HUDEP-2 (cell line): ENCODE results near the gene ORC1.
A peak's percentile ranks its signal among the peaks of the same experiment; 100 is the strongest.

ENCODE experiments used
- DNase-seq, 76 experiments: peaks; one replicate each; lab custom pipeline; 2025; ENCODE audit not compliant: unreplicated experiment in 76 of 76; lab: John Stamatoyannopoulos, UW

Gene ORC1

DNA sequence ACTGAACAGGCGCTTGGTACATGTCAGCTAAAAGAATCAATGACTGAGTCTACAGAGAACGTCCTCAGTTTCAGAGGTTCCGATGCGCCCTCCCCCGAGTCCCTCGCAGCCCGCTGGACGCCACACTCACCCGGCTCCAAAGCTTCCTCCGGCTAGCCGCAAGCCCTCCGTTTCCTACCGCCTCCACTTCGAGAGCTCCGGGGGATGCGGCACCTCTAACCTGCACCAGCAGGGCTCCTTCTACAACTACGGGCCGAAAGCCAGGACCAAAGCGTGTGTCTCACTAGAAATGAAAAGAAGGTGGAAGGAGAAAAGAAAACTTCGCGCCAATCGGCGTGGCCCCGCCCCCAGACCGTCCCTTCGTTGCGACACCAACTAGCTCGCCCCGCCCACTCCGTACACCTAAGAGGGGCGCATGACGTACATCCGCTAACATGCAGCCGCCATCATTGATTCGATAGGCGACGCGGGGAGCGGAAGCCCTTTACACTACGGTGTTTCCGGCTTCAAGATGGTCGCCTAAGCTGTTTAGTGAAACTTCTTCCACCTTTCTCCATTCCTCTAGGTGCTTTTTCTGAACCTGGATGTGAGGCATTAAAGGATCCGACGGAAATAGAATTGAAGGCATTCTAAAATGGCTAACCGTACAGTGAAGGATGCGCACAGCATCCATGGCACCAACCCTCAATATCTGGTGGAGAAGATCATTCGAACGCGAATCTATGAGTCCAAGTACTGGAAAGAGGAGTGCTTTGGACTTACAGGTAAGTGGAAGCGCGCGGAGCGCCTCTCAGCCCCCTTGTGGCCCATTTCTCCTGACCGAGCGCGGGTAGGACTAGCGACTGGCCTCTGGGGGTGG, at the start of gene ORC1, which contains the start of gene PRPF38A:
ORC1 (minus strand) TSS at position 308 of the 859 bp plus-strand sequence. CDS start 2,200 bp downstream, outside the sequence.
PRPF38A (plus strand) TSS at position 487 of the 859 bp plus-strand sequence; CDS start at position 635, 148 bp downstream.
- DNase-seq: peak in 75 of 76 experiments; percentile 39 to 97 (median 92)

DNA sequence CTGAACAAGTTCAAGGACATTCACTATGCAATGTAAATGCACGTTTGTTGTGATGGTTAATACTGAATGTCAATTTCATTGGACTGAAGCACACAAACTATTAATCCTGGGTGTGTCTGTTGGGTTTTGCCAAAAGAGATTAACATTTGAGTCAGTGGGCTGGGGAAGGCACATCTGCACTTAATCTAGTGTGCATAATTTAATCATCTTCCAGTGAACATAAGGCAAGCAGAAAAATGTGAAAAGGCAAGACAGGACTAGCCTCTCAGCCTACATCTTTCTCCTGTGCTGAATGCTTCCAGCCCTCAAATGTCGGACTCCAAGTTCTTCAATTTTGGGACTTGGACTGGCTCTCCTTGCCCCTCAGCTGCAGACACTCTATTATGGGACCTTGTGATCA, 40.2 kb upstream of the ORC1 start:
- DNase-seq: no peak

- DNase-seq: no peak
Observed at GRCh38 chr1:52439976-52440375, 35.8 kb upstream of the ORC1 start.

DNA sequence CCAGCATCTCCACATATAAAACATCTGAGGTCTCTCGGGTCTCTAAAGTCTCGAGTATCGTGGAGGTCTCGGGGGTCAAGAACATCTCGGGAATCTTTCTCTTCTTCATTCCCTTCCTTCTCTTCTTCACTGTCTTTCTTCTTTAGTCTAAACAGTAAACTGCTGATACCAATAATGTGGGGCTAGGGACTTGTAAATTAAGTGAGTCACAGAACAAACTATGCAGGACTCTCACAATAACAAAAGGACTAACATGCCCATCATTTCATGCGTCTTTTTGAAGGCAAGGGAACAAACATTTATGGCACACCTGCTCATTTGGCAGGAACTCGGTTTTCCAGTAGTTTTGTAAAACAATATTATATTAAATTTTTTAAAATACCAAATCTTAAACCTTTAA, 32.6 kb upstream of the ORC1 start:
- DNase-seq: no peak

- no peak for DNase-seq
Observed at GRCh38 chr1:52435650-52436049, 31.4 kb upstream of the ORC1 start.

- DNase-seq: no peak
Observed at GRCh38 chr1:52435211-52435610, 31.0 kb upstream of the ORC1 start.

DNA sequence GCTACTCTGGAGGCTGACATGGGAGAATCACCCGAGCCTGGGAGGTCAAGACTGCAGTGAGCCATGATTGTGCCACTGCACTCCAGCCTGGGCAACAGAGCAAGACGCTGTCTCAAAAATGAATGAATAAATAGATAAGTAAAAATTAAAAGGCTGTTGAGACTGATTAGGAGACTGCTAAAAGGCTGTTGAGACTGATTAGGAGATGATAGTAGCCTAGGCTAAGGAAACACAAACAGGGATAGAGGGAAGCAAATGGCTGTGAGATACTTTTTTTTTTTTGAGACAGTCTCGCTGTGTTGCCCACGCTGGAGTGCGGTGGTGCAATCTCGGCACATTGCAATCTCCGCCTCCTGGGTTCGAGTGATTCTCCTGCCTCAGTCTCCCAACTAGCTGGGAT, 28.6 kb upstream of the ORC1 start:
- DNase-seq: no peak

DNA sequence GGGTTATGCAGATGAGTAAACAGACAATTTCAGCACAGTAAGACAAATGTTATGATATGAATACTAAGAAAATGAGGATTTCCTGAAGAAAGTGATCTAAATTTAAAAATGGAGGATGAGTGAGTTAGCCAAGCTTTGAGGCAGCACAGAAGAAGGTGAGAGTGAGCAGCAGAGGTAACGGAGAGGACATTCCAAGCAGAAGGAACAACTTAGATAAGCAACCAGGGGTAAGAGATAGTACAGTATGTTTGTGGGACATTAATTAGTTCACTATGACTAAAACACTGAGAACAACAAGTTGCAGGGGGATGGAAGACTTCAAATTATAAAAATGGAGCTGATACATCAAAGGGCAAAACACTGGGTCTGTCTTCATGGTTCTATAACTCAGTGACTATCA, 22.9 kb upstream of the ORC1 start:
- DNase-seq: no peak

DNA sequence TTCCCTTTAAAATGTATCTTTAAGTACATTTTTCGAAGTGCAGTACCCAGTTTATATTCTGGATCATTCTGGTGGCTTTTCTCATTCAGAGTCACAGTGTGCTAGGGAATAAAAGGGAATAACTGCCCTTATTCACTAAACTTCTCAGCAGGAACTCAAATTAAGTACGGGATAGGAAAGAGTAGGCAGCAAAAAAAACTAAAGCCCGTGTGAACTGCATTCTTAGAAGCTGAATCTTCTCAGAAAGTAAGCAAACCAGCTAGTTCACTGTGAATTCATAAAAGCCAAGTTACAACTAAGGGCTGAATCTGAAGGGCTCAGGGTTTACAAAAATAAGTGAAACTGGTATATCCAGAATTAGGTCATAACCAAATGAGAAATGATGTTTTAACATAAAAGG, 22.1 kb upstream of the ORC1 start:
- DNase-seq: no peak

GRCh38 chr1:52424813-52425212, 20.6 kb upstream of the ORC1 start:
- no peak for DNase-seq

GRCh38 chr1:52424231-52424636, 20.0 kb upstream of the ORC1 start:
- DNase-seq: no peak

DNA sequence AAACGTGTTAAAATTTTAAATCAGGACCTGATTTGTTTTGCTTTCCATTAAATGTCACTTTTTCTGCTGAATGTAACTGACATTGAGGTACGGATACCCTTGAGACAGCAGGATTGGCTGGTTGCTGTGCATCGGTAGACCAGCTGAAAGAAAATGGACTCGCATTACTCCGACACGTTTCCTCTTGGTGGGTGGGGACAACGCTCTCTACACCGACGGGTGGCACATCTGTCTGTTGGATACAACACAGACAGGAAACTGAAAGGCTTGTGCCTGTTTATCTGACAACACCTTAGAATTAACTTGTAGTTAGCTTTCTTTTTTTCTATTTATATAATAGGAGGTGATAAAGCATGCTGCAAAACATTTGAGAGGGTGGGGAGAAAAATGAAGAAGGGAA, 19.5 kb upstream of the ORC1 start:
- no peak for DNase-seq

DNA sequence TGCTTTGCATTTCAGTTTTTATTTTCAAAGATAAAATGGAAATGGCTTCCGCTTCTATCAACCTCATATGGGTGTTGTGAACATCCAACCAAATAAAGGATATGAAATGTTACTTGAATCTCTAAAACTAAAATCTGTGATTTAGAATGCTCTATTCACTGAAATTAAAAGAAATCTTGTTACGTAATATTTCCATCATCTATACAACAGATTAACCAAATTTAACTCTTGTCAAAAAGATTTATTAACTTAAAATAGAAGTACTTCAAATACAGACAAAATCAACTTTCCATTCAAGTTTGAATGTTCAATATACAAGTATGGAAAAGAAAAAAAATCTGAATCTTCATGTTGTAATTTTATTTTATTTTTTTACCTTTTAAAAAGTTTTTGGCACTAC, 18.8 kb upstream of the ORC1 start:
- DNase-seq: no peak

GRCh38 chr1:52420713-52421112, 16.5 kb upstream of the ORC1 start:
- no peak for DNase-seq

- DNase-seq: no peak
Observed at GRCh38 chr1:52416811-52417210, 12.6 kb upstream of the ORC1 start.

DNA sequence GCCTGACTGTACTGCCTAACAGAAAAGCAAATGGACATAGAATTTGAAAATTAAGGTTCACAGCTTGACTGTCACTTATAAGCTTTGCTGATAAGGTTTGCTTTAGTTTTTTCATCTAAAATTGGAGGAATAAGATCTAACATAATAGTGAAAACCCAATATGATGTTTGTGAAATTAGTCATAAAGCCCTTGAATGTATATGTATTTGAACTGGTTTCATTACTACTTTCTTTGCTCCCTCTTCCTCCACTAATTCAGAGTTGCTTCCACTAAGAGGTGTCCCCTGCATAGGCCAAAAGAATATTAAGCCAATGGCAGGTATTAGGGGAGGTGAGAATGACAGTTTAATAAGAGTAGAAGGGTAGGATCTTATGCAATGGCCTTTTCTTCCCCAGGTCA, 10.7 kb upstream of the ORC1 start:
- no peak for DNase-seq

- no peak for DNase-seq
Observed at GRCh38 chr1:52413410-52413989, 9.3 kb upstream of the ORC1 start.

GRCh38 chr1:52404975-52405338, 734 bp upstream of the ORC1 start:
- no peak for DNase-seq

- DNase-seq: peak in 73 of 76 experiments; percentile 6 to 85 (median 55)
Observed at GRCh38 chr1:52403566-52404115, 582 bp downstream of the ORC1 start.

- no peak for DNase-seq
Observed at GRCh38 chr1:52402860-52403240, 1.4 kb downstream of the ORC1 start.

DNA sequence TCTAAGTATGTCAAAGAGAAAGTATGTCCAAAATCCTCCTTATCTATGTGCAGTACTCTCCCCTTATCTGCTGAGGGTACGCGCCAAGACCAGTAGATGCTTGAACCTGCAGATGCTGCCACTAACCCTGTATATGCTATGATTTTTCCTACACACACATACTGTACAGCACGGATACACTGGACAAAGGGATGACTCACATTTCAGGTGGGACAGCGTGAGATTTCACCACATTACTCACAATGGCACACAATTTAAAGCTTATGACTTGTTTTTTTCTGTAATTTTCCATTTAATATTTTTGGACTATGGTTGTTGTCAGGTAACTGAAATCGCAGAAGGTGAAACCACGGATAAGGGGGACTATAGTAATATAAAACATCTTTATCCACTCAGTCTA, 4.1 kb downstream of the ORC1 start:
- peak in 5 of 76 experiments; percentile 1 to 10 (median 3) for DNase-seq

DNA sequence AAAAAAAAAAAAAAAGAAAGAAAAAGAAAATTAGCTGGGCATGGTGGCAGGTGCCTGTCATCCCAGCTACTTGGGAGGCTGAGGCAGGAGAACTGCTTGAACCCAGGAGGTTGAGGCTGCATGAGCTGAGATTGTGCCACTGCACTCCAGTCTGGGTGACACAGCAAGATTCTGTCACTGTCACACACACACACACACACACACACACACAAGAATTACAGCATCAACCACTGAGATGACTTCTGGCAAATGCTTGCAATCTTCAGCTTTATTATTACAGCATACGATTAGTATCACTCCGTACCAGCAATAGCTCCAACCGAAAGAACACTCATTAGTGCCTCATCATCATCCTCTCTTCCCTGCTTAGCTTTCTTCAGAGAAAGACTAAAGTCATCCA, 4.6 kb downstream of the ORC1 start:
- DNase-seq: no peak
